Activated T-helper 1 cell treated with Interleukin-2 at 50 U/mL for 16 hours (primary cell): ENCODE results near the gene C2orf69.
"Not testable (repeated sequence)": the region's sequence is repeated elsewhere in the genome, so short reads cannot be mapped to it uniquely, and the experiment has no call there.

Experiments
- DNase-seq: peaks from one replicate; pipeline ENCODE4 v3.0.0-alpha.2; 2020; ENCODE audit warnings: low read depth

The C2orf69 gene

DNA sequence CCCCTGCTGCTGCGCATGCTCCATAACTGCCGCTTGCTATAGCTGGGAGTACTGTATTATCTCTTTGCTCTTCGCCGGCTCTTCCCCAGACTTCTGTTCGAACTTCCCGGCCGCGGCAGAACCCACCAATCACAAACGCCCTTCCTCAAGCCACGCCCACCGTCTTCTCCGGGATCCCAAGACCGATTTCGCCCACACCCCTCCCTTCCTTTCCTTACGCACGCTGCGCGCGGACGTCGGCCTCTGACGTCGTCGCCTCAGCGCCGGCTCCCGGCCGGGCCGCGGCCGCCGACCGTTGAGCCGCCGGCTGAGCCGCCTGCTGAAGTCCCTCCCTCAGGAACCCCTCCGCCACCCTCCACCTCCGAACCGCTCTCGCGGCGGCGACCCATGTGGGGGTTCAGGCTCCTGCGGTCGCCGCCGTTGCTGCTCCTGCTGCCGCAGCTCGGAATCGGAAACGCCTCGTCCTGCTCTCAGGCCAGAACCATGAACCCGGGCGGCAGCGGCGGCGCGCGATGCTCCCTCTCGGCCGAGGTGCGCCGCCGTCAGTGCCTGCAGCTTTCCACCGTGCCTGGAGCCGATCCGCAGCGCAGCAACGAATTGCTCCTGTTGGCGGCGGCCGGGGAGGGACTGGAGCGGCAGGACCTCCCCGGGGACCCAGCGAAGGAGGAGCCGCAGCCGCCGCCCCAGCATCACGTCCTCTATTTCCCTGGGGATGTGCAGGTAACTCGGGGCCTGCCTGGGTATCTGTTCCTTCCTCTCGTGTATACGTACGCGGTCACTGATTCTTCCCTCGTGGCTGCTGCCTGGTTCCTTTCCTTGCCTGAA is at the start of gene C2orf69:
Gene C2orf69 (plus strand): TSS at position 242 of the 825 bp plus-strand sequence. CDS start 146 bp downstream, at position 388.
- DNase-seq, result peak; percentile 82

GRCh38 chr2:199862788-199863187 is 48.3 kb upstream of the C2orf69 start:
- no peak for DNase-seq

- DNase-seq, result no peak
Measured at GRCh38 chr2:199865905-199866304, 45.2 kb upstream of the C2orf69 start.

- no peak for DNase-seq
Measured at GRCh38 chr2:199868431-199869226, 42.5 kb upstream of the C2orf69 start.

DNA sequence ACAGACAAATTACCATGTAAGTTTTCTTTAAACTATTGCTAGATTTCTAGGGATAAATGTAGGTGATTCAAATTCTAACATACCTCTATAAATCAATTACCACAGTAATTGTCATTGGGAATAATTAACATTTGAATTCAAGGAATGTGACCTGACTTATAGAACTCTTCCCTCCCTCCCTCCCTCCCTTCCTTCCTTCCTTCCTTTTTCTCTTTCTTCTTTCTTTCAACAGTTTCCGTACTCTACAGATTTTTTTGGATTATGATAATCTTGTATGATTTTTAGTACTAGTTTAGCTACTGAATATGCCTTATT is 41.9 kb upstream of the C2orf69 start:
- DNase-seq, result no peak

- no peak for DNase-seq
Measured at GRCh38 chr2:199869653-199870052, 41.4 kb upstream of the C2orf69 start.

- DNase-seq, result no peak
Measured at GRCh38 chr2:199870581-199870980, 40.5 kb upstream of the C2orf69 start.

- no peak for DNase-seq
Measured at GRCh38 chr2:199874209-199874608, 36.9 kb upstream of the C2orf69 start.

GRCh38 chr2:199875400-199875799 is 35.7 kb upstream of the C2orf69 start:
- no peak for DNase-seq

DNA sequence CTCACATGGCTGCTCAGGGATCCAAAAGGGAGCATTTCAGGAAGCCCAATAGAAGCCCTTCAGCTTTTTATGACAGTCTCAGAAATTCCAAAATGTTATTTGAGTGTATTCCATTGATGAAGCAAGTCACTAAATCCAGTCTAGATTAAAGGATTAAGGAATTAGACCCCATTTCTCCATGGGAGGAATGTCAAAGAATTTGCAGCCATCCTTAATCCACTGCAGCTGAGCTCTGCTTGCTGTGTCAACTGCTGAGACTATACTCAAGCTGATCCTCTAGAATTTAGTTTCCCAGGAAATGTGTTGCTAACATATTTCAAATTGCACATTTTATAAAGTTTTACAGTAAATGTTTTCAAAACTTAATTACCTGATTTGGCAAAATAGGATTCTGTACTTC is 28.4 kb upstream of the C2orf69 start:
- DNase-seq, result no peak

DNA sequence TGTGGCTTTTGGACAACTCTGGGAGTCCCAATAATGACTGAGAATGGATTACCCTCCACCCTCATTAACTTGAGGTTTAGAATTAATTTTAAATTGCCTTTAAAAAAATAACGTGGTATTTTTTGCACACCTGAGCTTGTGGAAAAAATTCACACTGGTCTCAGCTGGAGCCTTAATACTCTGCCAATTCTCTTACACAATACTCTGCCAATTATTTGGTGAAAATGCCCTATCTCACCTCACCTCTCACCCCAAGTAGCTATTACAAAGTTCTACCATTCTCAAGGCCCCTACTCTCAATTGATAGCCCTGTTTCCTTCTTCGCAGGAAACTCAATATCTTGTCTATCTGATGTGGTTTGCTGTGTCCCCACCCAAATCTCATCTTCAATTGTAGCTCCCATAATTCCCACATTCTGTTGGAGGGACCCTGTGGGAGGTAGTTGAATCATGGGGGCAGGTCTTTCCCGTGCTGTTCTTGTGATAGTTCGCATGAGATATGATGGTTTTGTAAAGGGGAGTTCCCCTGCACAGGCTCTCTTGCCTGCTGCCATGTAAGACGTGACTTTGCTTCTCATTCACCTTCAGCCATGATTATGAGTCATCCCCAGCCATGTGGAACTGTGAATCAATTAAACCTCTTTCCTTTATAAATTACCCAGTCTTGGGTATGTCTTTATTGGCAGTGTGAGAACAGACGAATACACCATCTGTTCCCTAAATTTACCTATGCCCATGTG is 27.4 kb upstream of the C2orf69 start:
- no peak for DNase-seq

DNA sequence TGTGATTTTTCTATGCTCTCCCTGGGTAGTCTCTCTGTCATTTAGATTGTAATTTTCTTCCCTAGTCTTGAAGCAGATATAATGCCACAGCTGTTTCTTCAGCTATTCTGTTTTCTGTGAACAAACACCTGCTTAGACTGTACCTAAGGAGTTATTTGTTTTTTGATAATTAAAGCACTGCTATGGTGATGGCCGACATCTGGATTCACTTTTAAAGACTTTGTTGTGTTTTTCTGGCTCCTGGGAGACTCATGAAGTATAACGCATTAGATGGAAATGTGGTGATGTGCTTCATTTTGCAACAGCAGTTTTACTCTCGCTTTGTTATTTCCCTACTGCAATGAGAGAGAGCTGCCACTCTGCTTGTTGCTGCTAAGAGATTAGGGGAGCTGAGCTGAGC is 15.7 kb upstream of the C2orf69 start:
- DNase-seq, result no peak

GRCh38 chr2:199896617-199897016 is 14.5 kb upstream of the C2orf69 start:
- no peak for DNase-seq

- no peak for DNase-seq
Measured at GRCh38 chr2:199901942-199902341, 9.2 kb upstream of the C2orf69 start.

DNA sequence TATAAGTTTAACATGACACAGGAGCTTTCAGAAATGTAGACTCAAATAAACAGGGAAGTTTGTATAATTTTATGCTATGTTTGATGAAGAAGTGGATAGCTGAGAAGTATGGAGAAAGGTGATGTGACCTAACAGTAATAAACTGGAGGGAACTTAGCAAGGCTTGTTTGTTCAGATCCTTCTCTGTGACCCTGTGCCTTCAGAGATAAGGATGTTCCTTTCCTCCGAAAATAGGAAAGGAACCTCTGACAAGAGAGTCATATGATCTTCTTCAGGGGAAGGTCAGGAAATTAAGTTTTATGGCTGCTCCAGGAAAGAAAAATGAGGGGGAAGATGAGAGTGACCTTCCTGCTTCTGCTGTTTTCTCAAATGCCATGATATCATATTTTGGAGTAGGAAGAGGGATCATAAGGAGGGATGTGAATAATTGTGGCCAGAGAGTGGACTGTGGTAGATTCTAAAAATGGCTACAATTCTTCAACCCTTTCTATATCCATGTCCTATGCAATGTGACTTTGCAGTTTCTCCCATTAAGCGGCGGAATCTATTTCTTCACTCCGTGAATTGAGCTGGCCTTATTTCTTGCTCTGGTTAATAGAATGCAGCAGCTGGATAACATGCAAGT is 8.5 kb upstream of the C2orf69 start:
- DNase-seq, result no peak

DNA sequence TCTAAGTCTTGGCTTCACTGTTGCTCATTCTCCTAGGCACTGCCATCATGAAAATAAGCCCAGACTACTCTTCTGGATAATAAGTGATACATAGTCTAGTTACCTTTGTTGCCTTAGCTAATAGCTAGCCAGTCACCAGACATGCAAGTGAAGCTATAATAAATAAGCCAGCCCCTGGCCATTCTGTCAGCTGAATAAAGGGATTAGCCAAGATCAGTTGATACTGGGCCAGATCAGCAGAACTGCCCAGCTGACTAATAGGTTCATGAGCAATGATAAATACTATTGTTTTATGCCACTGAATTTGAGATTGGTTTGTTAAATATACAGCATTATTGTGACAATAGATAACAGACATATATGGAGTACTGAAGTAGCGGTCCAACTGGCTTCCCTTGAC is 8.0 kb upstream of the C2orf69 start:
- DNase-seq, result no peak

DNA sequence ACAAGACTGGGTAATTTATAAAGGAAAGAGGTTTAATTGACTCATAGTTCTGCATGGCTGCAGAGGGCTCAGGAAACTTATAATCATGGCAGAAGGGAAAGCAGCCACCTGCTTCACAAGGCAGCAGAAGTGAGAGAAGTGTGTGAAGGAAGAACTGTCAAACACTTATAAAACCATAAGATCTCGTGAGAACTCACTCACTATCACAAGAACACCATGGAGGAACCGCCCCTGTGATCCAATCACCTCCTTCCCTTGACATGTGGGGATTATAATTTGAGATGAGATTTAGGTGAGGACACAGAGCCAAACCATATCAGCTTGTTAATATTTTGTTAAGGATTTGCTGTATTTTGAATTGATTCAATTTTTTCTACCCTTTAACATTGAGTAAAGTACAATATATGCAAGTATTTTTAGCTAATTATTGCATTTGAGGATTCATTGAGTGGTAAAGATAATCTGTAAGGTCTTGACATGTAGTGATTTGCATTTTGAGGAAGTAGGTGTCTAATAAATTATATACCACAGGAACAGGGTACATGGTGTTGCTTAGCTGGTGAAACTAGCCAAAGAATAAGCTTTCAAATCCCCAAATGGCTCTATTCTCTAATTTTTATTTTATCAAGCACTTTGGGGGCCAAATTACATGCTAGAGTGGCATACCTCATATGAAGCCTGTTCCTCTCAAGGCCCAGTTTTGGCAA is 3.9 kb upstream of the C2orf69 start:
- DNase-seq, result no peak

DNA sequence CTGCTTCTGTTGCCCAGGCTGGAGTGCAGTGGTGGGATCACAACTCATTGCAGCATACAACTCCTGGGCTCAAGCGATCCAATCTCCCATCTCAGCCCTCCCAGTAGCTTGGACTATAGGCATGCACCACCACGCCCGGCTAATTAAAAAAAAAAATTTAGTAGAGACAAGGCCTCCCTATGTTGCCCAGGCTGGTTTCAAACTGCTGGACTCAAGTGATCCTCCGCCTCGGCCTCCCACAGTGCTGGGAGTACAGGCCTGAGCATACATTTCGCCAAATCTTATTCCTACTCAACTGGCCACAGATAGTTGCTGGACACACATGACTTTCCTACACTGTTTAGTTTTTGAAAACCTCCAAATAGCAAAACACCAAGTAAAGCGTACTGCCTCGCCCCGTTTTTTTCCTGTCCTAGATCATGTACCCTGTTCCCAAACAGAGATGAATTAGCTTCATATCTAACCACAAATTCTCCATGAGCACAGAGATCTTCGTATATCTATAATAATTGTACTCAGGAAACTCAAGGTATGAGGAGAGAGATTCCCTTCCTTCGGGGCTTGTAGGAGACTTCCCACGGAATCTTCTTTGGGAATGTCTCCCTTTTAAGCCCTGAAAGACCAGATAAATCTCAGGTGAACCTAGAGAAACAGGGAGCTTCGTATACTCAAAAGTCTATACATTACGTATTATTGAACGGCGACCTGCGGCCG is 598 bp upstream of the C2orf69 start:
- DNase-seq, result no peak

DNA sequence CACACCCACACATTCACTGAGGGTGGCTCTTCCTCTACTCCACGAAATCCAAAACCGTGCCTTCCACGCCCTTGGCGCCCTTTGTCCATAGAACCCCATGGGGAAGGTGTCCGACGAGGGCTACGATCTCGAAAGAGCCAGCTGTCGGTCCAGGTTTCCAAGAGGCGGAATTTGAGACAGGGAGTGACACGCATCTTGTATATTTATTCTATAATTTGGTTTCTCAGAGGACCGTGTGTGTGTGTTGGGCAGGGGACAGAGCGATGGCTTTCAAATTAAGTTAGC is 726 bp downstream of the C2orf69 start:
- no peak for DNase-seq

- not testable (repeated sequence) for DNase-seq
Measured at GRCh38 chr2:199912553-199913114, 1.5 kb downstream of the C2orf69 start.
